ENCODE measurements around the gene CCDC59.

CCDC59 gene, protein sequence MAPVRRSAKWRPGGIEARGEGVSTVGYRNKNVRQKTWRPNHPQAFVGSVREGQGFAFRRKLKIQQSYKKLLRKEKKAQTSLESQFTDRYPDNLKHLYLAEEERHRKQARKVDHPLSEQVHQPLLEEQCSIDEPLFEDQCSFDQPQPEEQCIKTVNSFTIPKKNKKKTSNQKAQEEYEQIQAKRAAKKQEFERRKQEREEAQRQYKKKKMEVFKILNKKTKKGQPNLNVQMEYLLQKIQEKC

DNA sequence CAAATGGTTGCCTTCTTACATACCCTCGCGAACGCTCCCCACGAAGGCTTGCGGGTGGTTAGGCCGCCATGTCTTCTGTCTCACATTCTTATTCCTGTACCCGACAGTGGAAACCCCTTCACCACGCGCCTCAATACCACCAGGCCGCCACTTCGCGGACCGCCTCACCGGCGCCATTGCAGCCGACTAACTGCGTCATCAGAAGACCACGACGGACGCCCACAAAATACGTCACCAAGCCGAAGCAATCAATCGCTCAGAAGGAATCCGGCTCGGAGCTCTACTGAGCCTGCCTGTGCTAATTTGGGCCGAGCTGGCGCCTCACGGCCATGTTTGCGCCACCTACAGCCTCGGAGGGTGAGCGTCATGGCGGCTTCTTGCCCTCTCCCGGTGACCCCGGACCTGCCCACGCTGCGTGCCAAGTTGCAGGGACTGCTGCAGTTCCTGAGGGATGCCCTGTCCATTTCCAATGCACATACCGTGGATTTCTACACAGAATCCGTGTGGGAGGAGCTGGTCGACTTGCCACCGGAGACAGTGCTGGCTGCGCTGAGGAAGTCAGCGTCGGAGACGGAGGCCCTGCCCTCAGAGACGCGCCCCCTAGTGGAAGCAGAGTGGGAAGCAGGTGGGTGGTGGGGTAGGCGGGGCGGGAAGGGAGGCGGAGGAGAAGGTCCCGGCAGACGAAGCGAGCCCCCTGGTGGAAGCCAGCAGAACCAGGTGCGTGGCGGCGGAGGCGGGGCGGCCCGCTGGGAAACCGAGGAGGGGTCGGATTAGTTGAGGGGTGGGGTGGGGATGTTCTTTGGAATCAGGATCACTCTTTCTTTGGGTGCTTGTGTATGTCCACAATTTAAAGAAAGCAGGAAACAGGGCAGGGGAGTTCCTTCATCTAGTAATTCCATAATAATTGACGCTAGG, at the start of gene CCDC59, which contains the start of gene METTL25:
Gene CCDC59, minus strand, starts transcription at position 188 of the 915 bp plus-strand sequence. Its CDS starts 11 bp downstream, at position 177.
Gene METTL25, plus strand, starts transcription at position 330 of the 915 bp plus-strand sequence. Its CDS starts 37 bp downstream, at position 367.
- Histone ChIP-seq H3K4me1 (ENCODE audit: insufficient read depth, low read length) (peaks cover 4% of the 10 kb centered on the region; the same call in 1 of the 2 replicates), H3K27me3 (ENCODE audit: insufficient read depth, low read length) (no peaks in the 10 kb centered on the region), H3K9ac (ENCODE audit: low read depth, low read length) (peak within 1 kb of the TSS; percentile 99), H3K9me3 (ENCODE audit: insufficient read depth, low read depth, low read length) (no peaks in the 10 kb centered on the region), H3K27ac (ENCODE audit: low read length) (peak within 1 kb of the TSS; percentile 99), H3K4me3 (ENCODE audit: low read length) (peak within 1 kb of the TSS; percentile 99), H3K36me3 (ENCODE audit: insufficient read depth, low read depth, low read length) (peaks cover 36% of the 10 kb centered on the region)

DNA sequence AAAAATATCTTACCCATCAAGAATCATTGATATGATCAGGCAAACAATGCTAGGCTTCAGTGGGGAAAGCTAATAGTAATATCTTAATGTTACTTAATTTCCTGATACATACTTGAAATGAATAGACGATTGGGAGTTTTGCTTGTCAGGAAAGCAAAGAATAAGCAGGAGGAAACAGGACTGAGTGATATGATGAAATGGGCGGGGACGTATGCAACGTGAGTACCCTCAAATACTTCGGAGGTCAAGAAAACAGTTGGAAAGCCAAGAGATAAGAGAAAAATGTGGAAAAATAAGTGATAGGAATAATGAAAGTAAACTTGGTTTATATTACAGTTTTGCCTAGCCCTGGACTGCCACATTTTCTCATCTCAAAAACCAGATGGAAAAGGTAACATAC, 49.3 kb upstream of the CCDC59 start:
- no peaks in the 10 kb centered on the region for H3K27me3 ChIP-seq (ENCODE audit: insufficient read depth, low read length)
- 0 out of 2 replicates have a peak, but pooled peaks cover 3% of the 10 kb centered on the region for H3K36me3 ChIP-seq (ENCODE audit: insufficient read depth, low read depth, low read length)
- no peaks in the 10 kb centered on the region for H3K4me1 ChIP-seq (ENCODE audit: insufficient read depth, low read length)
- H3K4me3 ChIP-seq (ENCODE audit: low read length) = no peak overlapping the region
- H3K9ac ChIP-seq (ENCODE audit: low read depth, low read length) = no peak overlapping the region
- no peaks in the 10 kb centered on the region for H3K9me3 ChIP-seq (ENCODE audit: insufficient read depth, low read depth, low read length)
- H3K27ac ChIP-seq (ENCODE audit: low read length) = no peak overlapping the region

DNA sequence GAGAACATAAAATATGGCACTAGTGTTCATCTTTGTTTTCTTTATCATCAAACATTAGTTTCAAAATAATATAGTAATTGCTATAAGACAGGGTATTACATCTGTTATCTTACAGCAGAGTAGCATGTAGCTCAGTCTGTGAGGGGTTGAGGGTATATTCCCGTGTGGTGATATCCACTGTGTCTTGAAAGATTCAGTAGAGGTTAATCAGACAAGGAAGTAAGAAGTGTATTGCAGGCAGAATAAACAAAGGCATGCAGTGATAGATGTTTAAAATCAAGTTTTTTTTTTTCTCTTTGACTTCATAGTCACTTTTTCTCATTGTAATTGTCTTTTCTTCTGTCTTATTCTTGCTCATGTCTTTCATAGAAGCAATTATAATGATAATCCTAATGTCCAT, 48.5 kb upstream of the CCDC59 start:
- no peak overlapping the region for H3K9ac ChIP-seq (ENCODE audit: low read depth, low read length)
- no peaks in the 10 kb centered on the region for H3K4me1 ChIP-seq (ENCODE audit: insufficient read depth, low read length)
- no peak overlapping the region for H3K27ac ChIP-seq (ENCODE audit: low read length)
- no peaks in the 10 kb centered on the region for H3K9me3 ChIP-seq (ENCODE audit: insufficient read depth, low read depth, low read length)
- H3K36me3 ChIP-seq (ENCODE audit: insufficient read depth, low read depth, low read length) = 0 out of 2 replicates have a peak, but pooled peaks cover 3% of the 10 kb centered on the region
- H3K27me3 ChIP-seq (ENCODE audit: insufficient read depth, low read length) = no peaks in the 10 kb centered on the region
- no peak overlapping the region for H3K4me3 ChIP-seq (ENCODE audit: low read length)

DNA sequence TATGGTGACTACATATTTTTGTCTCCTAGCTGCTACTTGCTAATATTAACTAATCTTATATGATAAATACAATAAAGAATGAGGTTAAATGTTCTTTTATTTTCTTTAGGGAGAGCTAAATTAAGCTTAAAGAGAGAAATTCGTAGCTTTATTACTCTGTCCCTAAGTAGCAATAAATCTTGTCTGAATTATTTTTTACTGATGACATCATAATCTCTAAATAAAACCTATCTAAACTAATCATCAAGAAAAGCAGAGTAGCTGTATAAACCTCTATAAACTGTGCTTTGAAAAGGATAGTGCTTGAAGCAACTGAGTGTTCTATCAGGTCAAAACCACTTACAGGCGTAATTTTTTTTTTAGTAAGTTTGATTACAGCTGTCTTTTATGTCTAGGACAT, 42.6 kb upstream of the CCDC59 start:
- Histone ChIP-seq H3K36me3 (ENCODE audit: insufficient read depth, low read depth, low read length) (no peaks in the 10 kb centered on the region), H3K9ac (ENCODE audit: low read depth, low read length) (no peak overlapping the region), H3K27ac (ENCODE audit: low read length) (no peak overlapping the region)

DNA sequence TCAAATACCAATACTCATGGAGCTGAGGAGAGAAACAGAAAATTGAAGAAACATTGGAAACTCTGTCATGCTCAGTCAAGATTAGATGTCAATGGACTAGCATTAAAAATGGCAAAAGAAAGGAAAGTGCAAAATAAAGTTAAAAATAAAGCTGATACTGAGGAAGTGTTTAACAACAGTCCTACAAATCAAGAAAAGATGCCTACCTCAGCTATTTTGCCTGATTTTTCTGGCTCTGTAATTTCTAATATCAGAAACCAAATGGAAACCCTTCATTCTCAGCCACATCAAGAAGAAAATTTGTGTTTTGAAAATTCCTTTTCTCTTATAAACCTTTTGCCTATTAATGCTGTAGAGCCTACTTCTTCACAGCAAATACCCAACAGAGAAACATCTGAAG, 40.7 kb upstream of the CCDC59 start:
- Histone ChIP-seq H3K27me3 (ENCODE audit: insufficient read depth, low read length) (no peaks in the 10 kb centered on the region), H3K4me1 (ENCODE audit: insufficient read depth, low read length) (no peaks in the 10 kb centered on the region), H3K9me3 (ENCODE audit: insufficient read depth, low read depth, low read length) (no peaks in the 10 kb centered on the region), H3K4me3 (ENCODE audit: low read length) (no peak overlapping the region), H3K36me3 (ENCODE audit: insufficient read depth, low read depth, low read length) (no peaks in the 10 kb centered on the region), H3K27ac (ENCODE audit: low read length) (no peak overlapping the region), H3K9ac (ENCODE audit: low read depth, low read length) (no peak overlapping the region)

More for the DNA sequence above, 42.6 kb upstream of the CCDC59 start:
- Histone ChIP-seq H3K27me3 (ENCODE audit: insufficient read depth, low read length) (no peaks in the 10 kb centered on the region), H3K4me3 (ENCODE audit: low read length) (no peak overlapping the region), H3K9me3 (ENCODE audit: insufficient read depth, low read depth, low read length) (no peaks in the 10 kb centered on the region), H3K4me1 (ENCODE audit: insufficient read depth, low read length) (no peaks in the 10 kb centered on the region)

DNA sequence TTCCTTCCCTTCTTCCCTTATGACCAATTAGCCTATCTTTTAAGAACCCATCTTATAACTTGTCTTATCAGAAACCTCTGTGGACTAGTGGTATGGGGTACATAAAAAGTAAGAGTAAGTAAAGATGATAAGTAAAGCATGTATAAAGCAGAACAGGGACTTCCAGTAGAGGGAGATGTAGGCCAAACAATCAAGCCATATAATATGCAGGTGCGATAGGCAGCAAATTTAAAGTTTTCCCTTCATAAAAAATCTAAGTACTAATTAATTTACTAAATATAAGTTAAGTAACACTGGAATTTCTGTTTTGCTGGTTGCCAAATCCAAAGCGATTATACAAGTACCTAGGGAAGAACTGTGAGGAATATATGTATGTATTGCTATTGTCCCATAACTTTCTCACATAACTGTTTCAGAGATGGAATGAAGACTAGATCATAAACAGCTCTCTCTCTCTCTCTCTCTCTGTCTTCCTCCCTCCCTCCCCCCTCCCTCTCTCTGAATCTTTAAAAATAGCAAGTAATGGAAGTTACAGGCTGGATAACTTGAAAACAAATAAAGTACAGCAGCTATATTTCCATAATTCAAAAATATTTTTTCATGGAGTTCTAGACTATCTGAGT, 25.9 kb upstream of the CCDC59 start:
- no peak overlapping the region for H3K27ac ChIP-seq (ENCODE audit: low read length)
- no peaks in the 10 kb centered on the region for H3K4me1 ChIP-seq (ENCODE audit: insufficient read depth, low read length)
- H3K27me3 ChIP-seq (ENCODE audit: insufficient read depth, low read length) = no peaks in the 10 kb centered on the region
- no peak overlapping the region for H3K9ac ChIP-seq (ENCODE audit: low read depth, low read length)
- H3K36me3 ChIP-seq (ENCODE audit: insufficient read depth, low read depth, low read length) = no peaks in the 10 kb centered on the region
- no peaks in the 10 kb centered on the region for H3K9me3 ChIP-seq (ENCODE audit: insufficient read depth, low read depth, low read length)
- H3K4me3 ChIP-seq (ENCODE audit: low read length) = no peak overlapping the region

DNA sequence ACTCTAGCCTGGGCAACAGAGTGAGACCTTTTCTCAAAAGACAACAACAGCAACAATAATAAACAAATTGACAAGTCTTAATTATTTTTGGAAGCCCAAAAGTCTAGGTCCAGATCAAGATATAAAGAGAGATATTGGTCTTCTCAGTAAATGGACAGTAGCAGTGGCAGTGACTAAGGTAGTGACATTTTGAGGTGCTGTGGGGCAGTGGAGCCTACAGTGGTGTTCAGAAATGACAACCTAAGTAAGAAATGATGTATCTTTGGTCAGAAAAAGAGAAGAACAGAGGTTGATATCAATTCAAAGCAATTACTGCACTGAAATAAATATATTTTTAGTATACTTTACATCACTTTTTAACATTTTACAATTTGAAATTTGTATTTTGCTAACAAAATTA, 20.8 kb upstream of the CCDC59 start:
- Histone ChIP-seq H3K27ac (ENCODE audit: low read length) (no peak overlapping the region), H3K36me3 (ENCODE audit: insufficient read depth, low read depth, low read length) (no peaks in the 10 kb centered on the region), H3K4me1 (ENCODE audit: insufficient read depth, low read length) (no peaks in the 10 kb centered on the region), H3K4me3 (ENCODE audit: low read length) (no peak overlapping the region), H3K9me3 (ENCODE audit: insufficient read depth, low read depth, low read length) (no peaks in the 10 kb centered on the region), H3K9ac (ENCODE audit: low read depth, low read length) (no peak overlapping the region), H3K27me3 (ENCODE audit: insufficient read depth, low read length) (no peaks in the 10 kb centered on the region)

DNA sequence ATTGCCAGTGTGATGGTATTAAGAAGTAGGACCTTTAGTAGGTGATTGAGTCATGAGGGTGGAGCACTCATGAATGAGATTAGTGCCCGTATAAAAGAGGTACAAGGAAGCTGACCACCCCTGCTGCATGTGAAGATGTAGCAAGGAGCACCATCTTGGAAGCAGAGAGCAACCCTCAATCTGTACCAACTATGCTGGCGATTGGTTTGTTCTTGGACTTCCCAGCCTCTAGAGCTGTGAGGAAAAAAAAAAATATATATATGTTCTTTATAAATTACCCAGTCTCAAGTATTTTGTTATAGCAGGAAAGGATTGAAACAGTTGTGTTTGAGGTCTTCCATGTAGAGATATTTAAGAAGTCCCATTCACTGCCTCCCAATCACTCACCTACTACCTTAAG, 17.0 kb upstream of the CCDC59 start:
- Histone ChIP-seq H3K4me3 (ENCODE audit: low read length) (no peak overlapping the region), H3K27ac (ENCODE audit: low read length) (no peak overlapping the region), H3K4me1 (ENCODE audit: insufficient read depth, low read length) (no peaks in the 10 kb centered on the region), H3K27me3 (ENCODE audit: insufficient read depth, low read length) (no peaks in the 10 kb centered on the region), H3K9me3 (ENCODE audit: insufficient read depth, low read depth, low read length) (no peaks in the 10 kb centered on the region; the same call in 1 of the 2 replicates), H3K9ac (ENCODE audit: low read depth, low read length) (no peak overlapping the region), H3K36me3 (ENCODE audit: insufficient read depth, low read depth, low read length) (no peaks in the 10 kb centered on the region)

DNA sequence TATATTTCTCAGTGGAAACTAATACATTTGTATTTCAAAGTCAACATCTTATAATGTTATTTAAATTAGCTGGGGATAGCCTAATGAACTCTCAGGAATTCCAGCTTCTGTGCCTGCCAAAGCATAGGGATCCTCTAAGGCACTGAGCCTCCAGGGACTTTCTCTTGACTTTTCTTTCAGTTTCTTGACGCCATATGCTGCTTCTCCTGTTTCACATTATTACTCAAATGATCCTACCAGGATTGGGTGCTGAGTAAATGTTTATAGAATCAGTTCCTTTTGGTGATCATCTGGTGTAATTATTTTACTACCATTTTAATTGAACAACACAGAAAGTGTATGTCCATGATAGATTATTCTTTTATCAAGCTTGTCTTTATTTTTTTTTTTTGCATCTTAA, 8.0 kb upstream of the CCDC59 start:
- Histone ChIP-seq H3K4me3 (ENCODE audit: low read length) (no peak overlapping the region), H3K36me3 (ENCODE audit: insufficient read depth, low read depth, low read length) (no peaks in the 10 kb centered on the region), H3K9me3 (ENCODE audit: insufficient read depth, low read depth, low read length) (no peaks in the 10 kb centered on the region; the same call in 1 of the 2 replicates), H3K9ac (ENCODE audit: low read depth, low read length) (no peak overlapping the region), H3K27ac (ENCODE audit: low read length) (no peak overlapping the region), H3K27me3 (ENCODE audit: insufficient read depth, low read length) (no peaks in the 10 kb centered on the region), H3K4me1 (ENCODE audit: insufficient read depth, low read length) (no peaks in the 10 kb centered on the region)

DNA sequence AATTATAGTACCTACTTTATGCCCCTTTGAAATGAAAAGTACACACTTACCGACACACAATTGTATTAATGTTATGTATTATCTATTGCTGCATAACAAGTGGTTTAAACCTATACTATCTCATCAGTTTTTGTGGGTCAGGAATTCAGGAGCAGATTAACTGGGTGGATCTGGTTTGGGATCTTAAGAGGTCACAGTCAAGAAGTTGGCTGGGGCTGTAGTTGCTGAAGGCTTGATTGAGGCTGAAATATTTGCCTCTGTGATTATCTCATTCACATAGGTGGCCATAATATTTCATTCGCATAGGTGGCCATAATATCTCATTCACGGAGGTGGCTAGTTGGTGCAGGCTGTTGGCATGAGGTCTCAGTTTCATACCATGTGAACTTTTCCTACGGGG, 5.8 kb upstream of the CCDC59 start:
- H3K27ac ChIP-seq (ENCODE audit: low read length) = no peak overlapping the region
- H3K4me3 ChIP-seq (ENCODE audit: low read length) = no peak overlapping the region
- no peak overlapping the region for H3K9ac ChIP-seq (ENCODE audit: low read depth, low read length)
- H3K9me3 ChIP-seq (ENCODE audit: insufficient read depth, low read depth, low read length) = no peaks in the 10 kb centered on the region
- H3K36me3 ChIP-seq (ENCODE audit: insufficient read depth, low read depth, low read length) = no peaks in the 10 kb centered on the region
- H3K27me3 ChIP-seq (ENCODE audit: insufficient read depth, low read length) = no peaks in the 10 kb centered on the region
- peaks cover 4% of the 10 kb centered on the region; the same call in 1 of the 2 replicates for H3K4me1 ChIP-seq (ENCODE audit: insufficient read depth, low read length)

DNA sequence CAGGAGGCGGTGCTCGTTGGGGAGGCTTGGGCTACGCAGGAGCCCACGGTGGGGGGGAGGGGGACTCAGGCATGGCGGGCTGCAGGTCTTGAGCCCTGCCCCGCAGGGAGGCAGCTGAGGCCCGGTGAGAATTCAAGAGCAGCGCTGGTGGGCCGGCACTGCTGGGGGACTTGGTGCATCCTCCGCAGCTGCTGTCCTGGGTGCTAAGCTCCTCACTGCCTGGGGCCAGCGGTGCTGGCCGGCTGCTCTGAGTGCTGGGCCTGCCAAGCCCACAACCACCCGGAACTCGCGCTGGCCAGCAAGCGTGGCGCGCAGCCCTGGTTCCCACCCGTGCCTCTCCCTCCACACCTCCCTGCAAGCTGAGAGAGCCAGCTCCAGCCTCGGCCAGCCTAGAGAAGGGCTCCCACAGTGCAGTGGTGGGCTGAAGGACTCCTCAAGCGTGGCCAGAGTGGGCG, 3.3 kb upstream of the CCDC59 start:
- Histone ChIP-seq H3K4me3 (ENCODE audit: low read length) (no peak overlapping the region), H3K9ac (ENCODE audit: low read depth, low read length) (no peak overlapping the region), H3K36me3 (ENCODE audit: insufficient read depth, low read depth, low read length) (peaks cover 6% of the 10 kb centered on the region), H3K27me3 (ENCODE audit: insufficient read depth, low read length) (no peaks in the 10 kb centered on the region), H3K27ac (ENCODE audit: low read length) (no peak overlapping the region), H3K9me3 (ENCODE audit: insufficient read depth, low read depth, low read length) (no peaks in the 10 kb centered on the region), H3K4me1 (ENCODE audit: insufficient read depth, low read length) (peaks cover 4% of the 10 kb centered on the region; the same call in 1 of the 2 replicates)
